Right lobe of liver (tissue), 6 donors: Measurements from ENCODE around the gene ADPRH. TPM values are rescaled to one million over a fixed set of nuclear protein-coding genes. Genes with fewer than 3 reads are reported as not detected.

Source experiments
- ATAC-seq, 4 donors: fragments of 200-7000 bp; cut with Tn5 transposase; one replicate each; pipeline ENCODE4 v1.9.1; 2020; ENCODE audit warnings: mild to moderate bottlenecking in 4 of 4, moderate library complexity in 4 of 4
- DNase-seq, 3 donors: peaks; one replicate each; pipeline ENCODE4 v3.0.0-alpha.2; 2020
- H3K27ac ChIP-seq, 3 donors: fragments of 200-600 bp; one replicate each; pipeline ENCODE4 v1.8.0; 2022
- H3K27me3 ChIP-seq, 2 donors: fragments of 200-600 bp; one replicate each; pipeline ENCODE4 v1.8.0; 2022
- H3K36me3 ChIP-seq, 4 donors: fragments of 200-600 bp; sonication (generic) in 1 of 4; one replicate each; pipeline versions ENCODE4 v1.5.1 to v1.8.0; 2017 to 2022; ENCODE audit warnings: control low read depth in 1 of 4
- H3K4me1 ChIP-seq, 4 donors: fragments of 200-600 bp; sonication (generic) in 1 of 4; one replicate each; pipeline versions ENCODE4 v1.5.1 to v1.8.0; 2017 to 2022; ENCODE audit warnings: control low read depth in 1 of 4
- H3K4me3 ChIP-seq, 3 donors: fragments of 200-600 bp; one replicate each; pipeline ENCODE4 v1.8.0; 2022
- H3K9me3 ChIP-seq, 4 donors: fragments of 200-600 bp; sonication (generic) in 1 of 4; one replicate each; pipeline versions ENCODE4 v1.5.1 to v1.8.0; 2017 to 2022; ENCODE audit warnings: control low read depth in 1 of 4
- CTCF ChIP-seq, 4 donors: fragments of 200-600 bp in 3 of 4; fragments of 450-650 bp in 1 of 4; IDR thresholded peaks; one replicate each; pipeline versions ENCODE4 v1.5.1 to v1.8.0; 2016 to 2022; ENCODE audit warnings: antibody characterized with exemption in 4 of 4, mild to moderate bottlenecking in 2 of 4
- POLR2A ChIP-seq: fragments of 450-650 bp; IDR thresholded peaks from one replicate; pipeline ENCODE4 v1.6.1; 2017; ENCODE audit warnings: antibody characterized with exemption, mild to moderate bottlenecking
- WGBS: methylation state at CpG from one replicate; pipeline ENCODE4 v1.1.6; 2018; ENCODE audit warnings: low coverage, low lambda C conversion rate; ENCODE audit not compliant: insufficient coverage; ENCODE audit errors: missing lambda C conversion rate; 5-methylcytosine and 5-hydroxymethylcytosine counted together
- intact Hi-C, 2 donors: fragments of 100-400 bp; cut with DNase I; formaldehyde crosslinking; loops; one replicate each; pipeline versions ENCODE4 v1.11.2 to v1.14.1; 2022
- total RNA-seq, 6 experiments: library from RNA; depleted of rRNA in 2 of 6; stranded (reverse); fragments of >200 nt in 2 of 6; fragmentation: NEBNext Ultra II Directional in 3 of 6; extraction: Animal tissue kit (Norgen Biotek cat#: 25700) in 3 of 6; gene quantifications; one replicate each; pipeline versions ENCODE4 v1.1.0 to v1.2.4, GENCODE V29; 2016 to 2023
- donor health status: DM: no; HTN: yes; CAD: no.
- donor health status: DM: no; HTN: no; CAD: no.
- donor health status: DM: no; HTN: no; CAD: no.
- donor health status: DM: no; HTN: yes; CAD: no.
- donor health status: DM: no; HTN: yes; CAD: no.

ADPRH gene
- total RNA-seq, 6 experiments from 2014 or later = 2.5 to 3.8 (median 2.8) TPM

GRCh38 chr3:119599558-119600174 lies 20.4 kb downstream of the ADPRH start:
- Histone ChIP-seq H3K27ac (no peak overlapping the region), H3K4me1 (peaks cover 0 to 24% (median 10%) of the 10 kb centered on the region in 4 donors), H3K9me3 (no peaks in the 10 kb centered on the region), H3K36me3 (no peaks in the 10 kb centered on the region), H3K27me3 (no peaks in the 10 kb centered on the region), H3K4me3 (no peak overlapping the region)
- intact Hi-C loops = no loop called here
- ATAC-seq = no peak
- no peak for TF ChIP-seq POLR2A
- TF ChIP-seq CTCF (IDR thresholded peaks at IDR 0.05) = no peak
- no peak for DNase-seq
- WGBS = 85% methylated on average over 5 of the region's 6 CpGs

- Histone ChIP-seq H3K9me3 (no peaks in the 10 kb centered on the region), H3K27me3 (no peaks in the 10 kb centered on the region), H3K36me3 (no peaks in the 10 kb centered on the region), H3K4me1 (peaks cover 0 to 24% (median 10%) of the 10 kb centered on the region in 4 donors), H3K4me3 (no peak overlapping the region), H3K27ac (no peak overlapping the region)
- ATAC-seq (peak in 3 of 4 donors; percentile 6 to 28 (median 16)), DNase-seq (no peak)
- intact Hi-C loops = no loop called here
- TF ChIP-seq POLR2A = no peak
- peak in 2 of 4 donors; percentile 9 to 26 for TF ChIP-seq CTCF (IDR thresholded peaks at IDR 0.05)
- WGBS = no CpG with 5 or more reads among the region's 5 CpGs
Measured at GRCh38 chr3:119600732-119601131, 21.4 kb downstream of the ADPRH start.

GRCh38 chr3:119601154-119601553 lies 21.9 kb downstream of the ADPRH start:
- no peaks in the 10 kb centered on the region for H3K36me3 ChIP-seq
- peaks cover 0 to 21% (median 8%) of the 10 kb centered on the region in 4 donors for H3K4me1 ChIP-seq
- intact Hi-C loops = no loop called here
- no peak for ATAC-seq
- no peak overlapping the region for H3K4me3 ChIP-seq
- no peak overlapping the region for H3K27ac ChIP-seq
- no peak for DNase-seq
- H3K27me3 ChIP-seq = no peaks in the 10 kb centered on the region
- 92% methylated on average over 2 of the region's 3 CpGs for WGBS
- TF ChIP-seq CTCF (IDR thresholded peaks at IDR 0.05) (no peak), POLR2A (no peak)
- no peaks in the 10 kb centered on the region for H3K9me3 ChIP-seq

- peaks cover 0 to 12% (median 5%) of the 10 kb centered on the region in 4 donors for H3K4me1 ChIP-seq
- ATAC-seq (no peak), DNase-seq (no peak)
- no peaks in the 10 kb centered on the region for H3K36me3 ChIP-seq
- H3K4me3 ChIP-seq = no peak overlapping the region
- no peak for TF ChIP-seq CTCF (IDR thresholded peaks at IDR 0.05)
- TF ChIP-seq POLR2A = no peak
- no peaks in the 10 kb centered on the region for H3K9me3 ChIP-seq
- 67% methylated on average over 1 of the region's 1 CpG for WGBS
- intact Hi-C loops = no loop called here
- H3K27me3 ChIP-seq = no peaks in the 10 kb centered on the region
- no peak overlapping the region for H3K27ac ChIP-seq
Measured at GRCh38 chr3:119602676-119603075, 23.4 kb downstream of the ADPRH start.
